PC-9 (cell line): ENCODE measurements around the gene DOC2B.

Experiments used
- CTCF ChIP-seq: fragments of 200-600 bp; sonication (generic); conservative IDR thresholded peaks from 2 replicates; pipeline ENCODE4 v1.6.1; 2017; ENCODE audit warnings: mixed run types, antibody characterized with exemption, mild to moderate bottlenecking, moderate library complexity
- EZH2 ChIP-seq: fragments of 200-600 bp; sonication (generic); IDR thresholded peaks from 2 replicates; pipeline ENCODE4 v1.8.0; 2017; ENCODE audit warnings: antibody characterized with exemption, low read depth

DNA sequence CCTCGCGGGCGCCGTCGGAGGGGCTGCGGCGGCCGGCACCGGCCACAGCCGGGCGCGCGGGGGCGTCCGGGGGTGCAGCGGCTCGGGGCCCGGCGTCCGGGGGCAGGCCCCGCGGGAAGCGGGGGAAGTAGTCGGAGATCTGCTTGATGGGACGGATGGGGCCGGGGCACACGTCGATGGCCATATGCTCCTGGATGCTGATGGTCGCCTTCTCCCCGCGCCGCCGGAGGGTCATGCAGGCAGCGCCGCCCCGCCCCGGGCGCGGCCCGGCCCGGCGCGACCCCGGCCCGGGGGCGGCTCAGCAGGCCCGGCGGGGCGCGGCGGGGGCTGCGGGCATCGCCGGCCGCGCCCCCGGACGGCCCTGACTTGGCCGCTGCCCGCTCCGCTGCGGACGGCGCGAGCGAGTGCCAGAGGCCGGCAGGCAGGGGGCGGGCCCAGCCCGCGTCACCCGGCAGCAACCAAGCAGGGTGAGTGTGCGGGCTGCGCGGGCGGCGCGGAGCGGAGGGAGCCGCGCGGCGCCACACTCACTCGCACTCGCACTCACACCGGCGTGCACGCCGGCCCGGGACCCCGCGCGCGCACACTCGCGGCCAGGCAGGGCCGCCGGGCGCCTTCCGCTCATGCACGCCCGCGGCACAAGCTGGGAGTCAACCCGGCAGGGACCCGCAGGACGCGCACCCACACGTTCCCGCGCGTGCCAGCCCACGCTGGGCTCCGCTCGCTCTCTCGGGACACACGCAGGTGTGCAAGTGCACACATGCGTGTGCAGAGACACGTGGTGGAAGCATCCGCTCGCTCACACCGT, at the start of gene DOC2B:
- TF ChIP-seq CTCF (no peak), EZH2 (no peak)
